ENCODE data around the gene SPSB3.

The SPSB3 gene

DNA sequence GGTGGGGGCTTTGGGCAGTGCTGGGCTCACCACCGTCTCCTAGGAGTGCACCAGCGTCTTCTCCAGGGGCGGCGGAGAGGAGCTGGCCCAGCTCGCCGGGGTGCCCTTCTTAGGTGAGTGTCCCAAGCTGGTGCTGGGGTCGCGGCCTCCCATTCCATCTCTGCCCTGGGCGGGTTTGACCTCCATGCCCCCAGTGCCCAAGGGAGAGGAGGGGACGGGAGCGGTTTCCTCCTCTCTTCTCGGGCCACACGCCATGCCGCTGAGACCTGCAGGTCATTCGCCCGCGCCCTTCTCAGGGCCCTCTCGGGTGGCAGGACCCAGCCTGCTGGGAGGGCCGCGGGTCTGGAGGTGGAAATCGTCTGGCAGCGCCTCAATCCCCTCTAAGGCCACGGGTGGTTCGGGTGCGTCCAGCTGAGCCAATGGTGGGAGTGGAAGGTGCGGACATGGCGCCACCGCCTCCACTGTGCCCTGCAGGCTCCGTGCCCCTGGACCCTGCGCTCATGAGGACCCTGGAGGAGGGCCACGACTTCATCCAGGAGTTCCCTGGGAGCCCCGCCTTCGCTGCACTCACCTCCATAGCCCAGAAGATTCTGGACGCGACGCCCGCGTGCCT is 5.8 kb upstream of the SPSB3 start:
- DNase-seq, result no peak

DNA sequence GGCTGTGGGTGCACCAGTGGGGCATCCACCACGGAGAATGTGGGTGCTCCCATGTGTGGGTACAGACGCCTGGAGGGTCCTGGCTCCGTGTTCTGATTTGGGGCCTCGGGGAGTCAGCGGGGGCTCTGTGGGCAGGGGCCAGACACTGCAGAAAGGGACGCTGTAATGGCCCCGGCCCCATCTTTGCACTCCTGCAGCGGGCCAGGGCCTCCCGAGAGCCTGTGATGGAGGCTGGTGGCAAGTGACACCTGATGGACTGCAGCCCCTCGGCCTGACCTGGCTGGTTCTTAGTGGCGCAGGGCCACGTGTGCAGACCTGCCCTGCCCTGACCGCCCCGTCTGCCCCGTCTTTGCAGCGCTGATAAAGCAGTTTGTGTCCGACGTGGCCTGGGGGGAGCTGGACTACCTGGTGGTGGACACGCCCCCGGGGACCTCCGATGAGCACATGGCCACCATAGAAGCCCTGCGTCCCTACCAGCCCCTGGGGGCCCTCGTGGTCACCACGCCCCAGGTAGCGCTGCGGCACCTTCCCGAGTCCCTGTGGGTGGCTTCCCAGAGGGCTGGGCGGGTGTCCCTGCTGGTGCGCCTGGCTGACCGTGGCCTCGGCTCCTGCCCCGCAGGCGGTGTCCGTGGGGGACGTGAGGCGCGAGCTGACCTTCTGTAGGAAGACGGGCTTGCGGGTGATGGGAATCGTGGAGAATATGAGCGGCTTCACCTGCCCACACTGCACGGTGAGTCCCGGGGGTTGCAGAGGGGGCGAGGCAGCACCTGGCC is 5.1 kb upstream of the SPSB3 start:
- DNase-seq, result no peak

DNA sequence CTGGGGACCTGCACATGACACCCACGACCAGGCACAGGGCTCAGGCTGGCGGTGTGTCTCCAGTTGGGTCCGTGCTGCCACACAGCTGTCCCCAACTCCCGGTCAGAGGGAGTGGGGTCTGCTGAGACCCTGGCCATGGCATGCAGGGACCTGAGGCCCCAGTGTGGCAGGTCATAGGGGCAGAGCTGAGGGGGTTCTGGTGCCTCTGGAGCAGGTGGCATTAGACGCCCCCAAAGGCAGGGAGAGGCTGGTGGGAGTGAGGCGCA is 4.6 kb upstream of the SPSB3 start:
- DNase-seq, result no peak

DNA sequence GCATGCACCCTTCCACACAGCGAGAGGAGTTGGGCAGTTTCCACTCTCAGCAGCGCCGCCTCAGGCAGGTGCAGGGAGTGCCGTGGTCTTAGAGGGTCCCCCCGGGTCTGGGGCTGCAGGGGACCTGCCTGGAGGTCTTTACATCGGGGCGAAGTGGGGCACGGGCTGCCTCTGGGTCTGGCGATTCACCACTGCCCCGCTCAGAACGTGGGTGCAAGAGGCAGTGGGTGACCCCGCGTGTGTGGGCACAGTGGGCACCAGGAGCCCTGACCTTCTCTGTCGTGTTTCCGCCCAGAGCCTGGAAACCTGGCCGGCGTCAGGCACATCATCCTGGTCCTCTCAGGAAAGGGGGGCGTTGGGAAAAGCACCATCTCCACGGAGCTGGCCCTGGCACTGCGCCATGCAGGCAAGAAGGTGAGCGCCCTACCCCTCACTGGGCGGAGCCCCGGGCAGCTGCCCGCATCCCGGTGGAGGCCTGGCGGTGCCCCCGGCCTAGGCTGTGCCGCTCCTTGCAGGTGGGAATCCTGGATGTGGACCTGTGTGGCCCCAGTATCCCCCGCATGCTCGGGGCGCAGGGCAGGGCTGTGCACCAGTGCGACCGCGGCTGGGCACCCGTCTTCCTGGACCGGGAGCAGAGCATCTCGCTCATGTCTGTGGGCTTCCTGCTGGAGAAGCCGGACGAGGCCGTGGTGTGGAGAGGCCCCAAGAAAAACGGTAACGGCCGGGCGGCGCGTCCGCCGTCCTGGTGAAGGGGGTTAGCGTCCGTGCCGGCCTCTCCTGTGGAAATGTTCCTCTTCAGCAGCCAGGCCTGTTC is 4.1 kb upstream of the SPSB3 start:
- no peak for DNase-seq

DNA sequence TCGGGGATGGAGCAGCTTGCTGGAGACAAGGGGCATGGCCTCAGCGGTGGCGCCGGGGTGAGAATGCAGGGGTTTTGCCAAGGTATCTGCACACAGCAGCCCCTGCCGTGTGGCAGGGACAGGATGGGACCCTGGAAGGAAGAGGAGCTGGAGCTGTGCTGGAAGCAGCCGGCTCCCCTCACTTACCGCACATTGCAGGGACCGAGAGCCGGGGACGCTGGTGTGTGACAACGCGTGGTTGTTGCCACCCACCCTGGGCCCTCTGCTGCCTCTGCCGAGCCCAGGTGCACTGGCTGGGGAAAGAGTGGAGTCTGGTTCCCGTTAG is 3.4 kb upstream of the SPSB3 start:
- DNase-seq, result no peak

DNA sequence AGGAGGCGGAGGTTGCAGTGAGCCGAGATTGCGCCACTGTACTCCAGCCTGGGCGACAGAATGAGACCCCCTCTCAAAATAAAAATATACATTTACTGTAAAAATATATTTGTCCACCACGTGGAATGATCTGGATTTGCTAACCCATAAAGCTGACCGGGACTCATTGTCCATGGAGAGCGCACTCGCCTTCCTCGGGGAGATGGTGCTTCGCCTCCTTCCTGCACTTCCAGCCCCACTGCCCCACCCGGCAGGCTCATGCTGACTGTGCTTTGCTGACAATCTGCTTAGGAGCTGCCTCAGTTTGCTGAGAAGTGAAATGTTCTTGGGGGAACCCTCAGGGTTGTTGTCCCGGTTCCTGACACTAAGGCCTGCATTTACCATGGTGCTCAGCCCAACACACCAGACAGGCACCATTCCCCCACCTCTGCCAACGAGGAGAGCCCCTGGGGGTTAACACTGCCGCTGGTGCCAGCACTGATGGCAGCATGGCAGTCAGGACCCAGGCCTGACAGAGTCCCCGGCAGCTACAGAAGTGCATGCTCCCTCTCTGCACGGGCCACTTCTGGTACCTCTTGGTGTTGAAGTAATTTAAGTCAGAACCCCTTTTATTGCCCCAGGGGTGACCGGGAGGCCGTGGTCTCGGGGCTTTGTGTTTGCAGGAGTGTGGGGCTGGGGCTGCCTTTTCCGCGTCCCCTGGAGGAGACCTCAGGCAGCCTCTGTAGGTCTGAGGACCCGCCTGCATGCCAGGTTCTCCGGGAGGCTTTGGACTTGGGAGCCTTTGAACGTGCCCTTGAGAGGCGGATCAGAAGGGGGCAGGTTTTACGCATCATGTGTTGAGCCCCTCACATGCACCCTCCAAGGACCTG is 2.8 kb upstream of the SPSB3 start:
- DNase-seq, result no peak

DNA sequence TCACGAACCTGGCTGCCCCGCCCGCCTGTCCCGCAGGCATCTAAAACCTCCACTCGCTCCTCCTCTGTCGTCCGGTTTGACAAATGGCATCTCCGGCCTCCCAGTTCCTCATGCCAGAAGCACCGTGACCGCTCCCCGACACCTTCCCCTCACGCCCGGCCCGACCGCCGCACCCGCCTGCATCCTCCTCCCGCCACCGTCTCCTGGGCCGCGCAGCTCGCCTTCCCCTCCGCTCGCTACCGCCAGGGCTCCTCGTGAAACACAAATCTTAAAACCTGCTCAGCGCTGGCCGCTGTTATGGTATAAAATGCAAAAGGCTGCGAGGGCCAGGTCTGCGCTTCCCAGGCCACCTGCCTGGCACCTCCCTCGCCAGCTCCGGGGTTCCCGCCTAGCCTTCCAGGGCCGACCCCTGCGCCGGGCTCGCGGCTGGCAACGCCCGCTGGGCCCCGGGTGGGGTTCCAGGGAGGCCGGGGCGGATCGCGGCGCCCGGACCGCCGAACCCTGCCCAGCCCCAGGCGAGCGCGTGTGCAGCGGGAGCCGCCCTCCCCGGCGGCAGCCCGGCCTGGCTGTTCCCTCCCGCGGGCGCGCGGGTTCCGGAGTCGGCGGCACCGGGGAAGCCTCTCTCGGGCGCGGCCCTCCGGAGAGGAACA is 488 bp downstream of the SPSB3 start:
- no peak for DNase-seq

DNA sequence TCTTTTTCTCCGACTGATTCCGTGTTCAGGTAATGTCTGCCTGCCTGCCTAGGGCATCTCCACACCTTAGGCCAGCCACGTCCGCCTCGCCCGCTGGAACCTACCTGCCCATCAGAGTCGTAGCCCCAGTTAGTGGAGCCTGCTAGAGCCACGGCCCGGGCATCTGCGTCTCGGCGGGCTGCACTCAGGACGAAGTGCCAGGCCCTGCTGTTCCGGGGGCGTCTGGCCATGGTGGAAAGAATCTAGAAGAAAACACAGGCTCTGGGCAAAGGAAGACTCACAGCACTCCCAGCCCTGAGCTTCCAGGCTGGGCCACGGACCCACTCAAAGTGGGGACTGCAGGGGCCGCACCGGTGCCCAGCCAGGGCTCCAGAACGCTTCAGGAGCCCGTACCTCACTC is 1.1 kb downstream of the SPSB3 start:
- no peak for DNase-seq

DNA sequence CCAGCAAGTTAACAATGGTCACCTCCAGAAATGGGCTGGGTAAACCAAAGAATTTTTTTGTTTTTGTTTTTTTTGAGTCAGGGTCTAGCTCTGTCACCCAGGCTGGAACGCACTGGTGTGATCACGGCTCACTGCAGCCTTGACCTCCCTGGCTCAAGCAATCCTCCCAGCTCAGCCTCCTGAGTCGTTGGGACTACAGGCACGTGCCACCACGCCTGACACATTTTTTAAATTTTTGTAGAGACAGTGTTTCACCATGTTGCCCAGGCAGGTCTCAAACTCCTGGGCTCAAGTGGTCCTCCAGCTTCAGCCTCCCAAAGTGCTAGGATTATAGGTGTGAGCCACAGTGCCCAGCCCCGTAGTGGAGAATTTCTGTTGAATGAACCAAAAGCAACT is 1.7 kb downstream of the SPSB3 start:
- DNase-seq, result no peak

DNA sequence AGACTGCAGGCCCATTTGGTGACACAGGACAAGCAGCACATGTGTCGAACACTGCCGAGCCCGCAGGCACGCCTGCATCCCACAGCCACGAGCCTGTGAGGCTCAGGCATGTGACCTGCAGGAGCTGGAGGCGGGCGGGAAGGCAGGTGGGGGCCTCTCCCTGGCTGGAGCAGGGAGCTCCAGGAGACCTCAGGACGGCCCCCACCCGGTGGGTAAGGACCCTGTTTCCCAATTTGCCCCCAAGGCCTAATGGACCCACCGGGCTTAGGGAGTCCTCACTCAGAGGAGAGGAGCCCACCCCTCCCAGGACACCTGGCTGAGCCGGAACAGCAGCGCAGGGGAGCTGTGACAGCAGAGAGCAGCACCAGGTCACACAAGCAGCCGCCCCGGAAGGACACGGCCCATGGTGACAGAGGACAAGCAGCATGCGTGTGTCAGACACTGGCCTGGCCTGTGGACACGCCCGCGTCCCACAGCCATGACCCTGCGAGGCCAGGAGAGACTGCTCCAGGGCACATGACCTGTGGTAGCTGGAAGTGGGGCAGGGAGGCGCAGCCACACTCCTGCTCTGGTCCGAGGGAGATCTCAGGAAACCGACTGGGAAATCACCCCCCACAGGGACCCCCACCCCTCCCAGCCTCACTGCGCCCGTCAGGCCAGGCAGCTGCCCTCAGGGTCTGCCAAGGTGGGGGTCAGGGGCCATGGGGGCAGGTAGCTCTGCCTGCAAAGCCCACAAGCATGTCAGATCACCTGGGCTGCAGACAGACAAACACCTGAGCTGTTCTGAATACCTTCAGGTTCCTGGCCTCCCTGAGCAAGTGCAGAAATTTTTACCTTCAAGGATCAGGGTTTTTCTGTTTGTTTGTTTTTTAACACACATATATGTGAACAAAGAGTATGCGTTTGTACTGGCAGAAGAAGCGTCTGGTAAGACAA is 2.4 kb downstream of the SPSB3 start:
- no peak for DNase-seq

DNA sequence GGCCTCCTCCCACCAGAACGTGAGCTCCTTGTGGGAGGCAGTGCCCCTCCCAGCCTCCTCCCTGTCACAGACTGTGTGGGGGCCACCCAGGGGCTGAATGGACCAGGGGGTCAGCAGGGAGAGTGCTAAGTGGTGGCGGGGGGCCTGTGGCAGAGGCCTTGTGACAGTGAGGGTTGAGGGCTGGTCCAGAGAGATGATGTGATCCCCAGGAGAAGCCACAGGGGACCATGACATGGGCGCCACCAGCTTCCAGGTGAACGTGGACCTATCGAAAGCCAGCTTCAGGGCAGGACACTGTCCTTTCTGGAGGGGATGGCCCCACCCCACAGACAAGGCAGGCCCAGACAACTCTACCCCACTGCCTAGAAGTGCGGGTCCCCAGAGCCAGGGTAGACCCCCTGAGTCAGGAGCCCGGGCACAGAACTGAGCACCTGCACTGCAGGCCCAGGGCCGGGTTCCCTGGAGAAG is 3.1 kb downstream of the SPSB3 start:
- DNase-seq, result no peak

DNA sequence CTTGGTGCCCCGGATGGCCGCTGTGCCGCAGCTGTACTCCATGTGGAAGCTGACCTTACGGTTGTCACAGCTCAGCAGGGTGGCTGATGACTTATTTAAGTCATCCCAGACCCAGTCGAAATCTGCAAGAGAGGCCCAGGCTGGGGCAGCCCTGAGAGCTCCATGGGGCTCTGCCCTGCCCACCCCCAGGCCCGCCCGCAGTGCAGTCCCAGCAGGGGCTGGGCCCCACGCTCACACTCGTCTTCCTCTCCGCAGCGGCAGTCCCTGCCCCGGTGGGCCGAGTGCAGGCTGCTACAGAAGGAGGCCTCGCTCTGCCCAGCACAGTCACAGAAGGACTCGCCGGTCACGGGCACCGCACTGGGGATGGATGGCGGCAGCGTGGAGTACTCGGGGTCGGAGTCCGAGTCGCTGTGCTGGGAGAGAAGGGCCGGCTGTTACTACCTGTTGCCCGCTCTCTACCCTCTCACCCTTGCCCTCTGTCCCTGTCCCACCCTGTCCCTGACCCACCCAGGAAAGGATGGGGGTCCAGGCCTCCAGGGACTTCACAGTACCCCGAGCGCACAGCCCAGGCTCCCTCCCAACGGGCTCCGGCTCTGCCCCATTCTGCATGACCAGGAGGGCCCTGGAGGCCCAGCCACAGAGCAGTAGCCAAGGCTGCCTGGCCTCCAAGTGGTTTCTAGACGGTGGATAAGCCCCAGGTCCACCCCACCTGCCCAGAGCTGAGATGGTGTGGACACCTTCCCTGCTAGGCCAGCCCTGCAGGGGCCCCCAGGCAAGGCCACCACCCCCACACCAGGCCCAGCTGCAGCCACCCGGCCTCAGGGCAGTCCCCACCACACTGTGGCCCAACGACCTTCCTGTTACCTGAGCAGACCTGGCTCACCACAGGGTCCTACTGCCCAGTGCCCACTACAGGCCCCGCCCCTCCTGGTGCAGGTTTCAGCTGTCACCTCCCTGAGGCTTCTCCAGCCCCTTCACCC is 3.9 kb downstream of the SPSB3 start:
- no peak for DNase-seq

DNA sequence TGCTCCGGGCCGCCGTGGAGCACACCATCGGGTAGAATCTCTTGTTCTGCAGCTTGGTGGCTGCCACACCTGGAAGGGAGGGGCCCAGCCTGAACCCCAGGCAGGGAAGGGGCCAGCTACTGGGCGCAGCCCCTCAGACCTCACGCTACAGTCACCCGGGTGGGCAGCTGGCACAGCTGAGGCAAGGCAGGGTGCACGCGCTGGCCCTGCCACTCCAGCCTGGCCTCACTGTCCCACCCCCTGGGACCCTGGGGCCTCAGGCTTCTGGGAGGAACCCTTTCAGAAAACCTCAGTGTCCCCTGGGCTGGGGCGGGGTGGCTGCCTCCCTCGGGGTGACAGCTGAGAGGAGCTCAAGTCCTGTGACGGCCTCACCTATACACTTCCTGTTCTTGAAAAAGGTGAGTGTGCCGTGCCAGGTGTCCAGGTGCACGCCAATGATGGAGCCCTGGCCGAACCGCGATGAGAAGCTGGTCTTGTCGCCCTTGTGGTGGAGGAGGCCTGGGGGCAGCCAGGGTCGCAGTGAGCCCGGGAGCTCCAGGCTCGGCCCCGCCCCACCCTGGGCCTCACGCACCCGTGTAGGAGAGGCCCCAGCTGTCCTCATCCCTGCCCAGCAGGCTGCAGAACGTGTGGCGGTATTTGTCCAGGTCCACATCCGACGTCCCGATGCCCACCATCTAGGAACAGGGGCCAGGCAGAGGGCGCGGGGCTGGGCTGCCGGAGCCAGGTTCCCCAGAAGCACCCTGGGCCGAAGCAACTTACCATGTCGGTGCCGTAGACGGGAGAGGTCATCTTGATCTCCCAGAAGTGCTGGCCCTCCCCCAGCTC is 4.8 kb downstream of the SPSB3 start:
- DNase-seq, result no peak

DNA sequence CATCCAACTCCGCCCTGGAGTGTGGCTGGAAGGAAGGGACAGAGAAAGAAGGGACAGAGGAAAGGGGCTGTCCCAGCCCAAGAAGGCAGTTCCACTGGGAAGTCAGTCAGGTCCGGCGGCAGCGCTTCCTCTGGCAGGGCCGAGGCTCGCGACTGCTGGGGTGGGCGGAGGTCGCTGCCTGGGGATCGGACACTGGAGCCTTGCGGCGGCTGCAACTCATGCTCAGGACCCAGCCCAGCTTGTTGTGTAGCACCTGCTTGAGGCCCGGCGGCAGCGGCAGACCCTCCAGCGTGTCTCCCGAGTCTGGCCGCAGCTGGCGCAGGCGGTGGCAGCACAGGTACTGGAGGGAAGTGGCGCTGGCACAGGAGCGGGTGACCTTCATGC is 5.4 kb downstream of the SPSB3 start:
- DNase-seq, result no peak

DNA sequence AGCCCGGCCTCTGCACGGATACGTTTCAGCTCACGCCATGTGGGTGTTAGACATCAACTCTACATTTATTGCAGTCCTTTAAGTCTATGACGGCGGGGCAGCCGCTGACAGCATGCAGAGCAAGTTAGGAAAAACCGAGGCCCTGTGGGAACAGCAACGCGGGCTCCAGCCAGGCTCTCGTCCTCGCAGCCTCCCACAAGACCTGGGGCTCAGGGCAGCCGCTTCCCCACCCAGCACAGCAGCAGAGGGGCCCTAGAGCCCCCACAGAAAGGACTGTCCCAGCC is 5.8 kb downstream of the SPSB3 start:
- DNase-seq, result no peak

DNA sequence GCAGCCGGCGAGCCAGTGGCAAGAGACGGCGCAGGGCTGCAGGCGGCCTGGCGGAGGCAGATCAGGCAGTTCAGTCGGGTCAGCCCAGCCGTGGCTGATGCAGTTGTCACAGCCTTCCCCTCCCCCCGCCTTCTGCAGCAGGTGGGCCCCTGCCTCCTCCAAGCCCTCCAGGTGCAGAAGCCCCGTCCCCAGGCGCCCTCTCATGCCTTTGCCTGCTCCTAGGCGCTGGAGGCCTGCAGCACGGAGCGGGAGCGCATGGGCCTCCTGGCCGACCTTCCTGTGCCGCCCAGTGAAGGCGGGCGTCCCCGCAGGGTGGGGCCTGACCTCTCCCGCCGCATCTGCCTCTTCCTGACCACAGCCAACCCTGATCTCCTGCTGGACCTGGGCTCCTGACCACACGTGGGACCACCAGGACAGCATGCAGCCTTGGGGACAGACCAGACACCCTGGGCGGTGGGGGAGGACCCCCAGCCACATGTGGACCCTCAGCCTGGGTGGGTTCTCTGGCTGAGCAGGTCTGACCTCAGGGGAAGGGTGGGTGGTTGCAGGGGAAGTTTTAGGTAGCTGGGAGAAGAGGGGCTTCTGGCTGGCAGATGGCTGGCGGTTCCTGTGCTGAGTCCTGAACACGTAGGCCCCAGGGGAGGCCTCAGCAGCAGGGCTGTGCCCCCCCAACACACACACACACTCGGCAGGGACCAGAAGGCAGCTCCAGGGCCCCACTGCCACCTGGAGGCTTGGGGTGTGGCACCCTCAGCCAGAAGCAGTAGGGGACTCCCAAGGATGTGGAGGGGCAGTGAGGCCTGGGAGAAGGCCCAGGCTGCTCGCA is 6.3 kb downstream of the SPSB3 start:
- DNase-seq, result no peak

DNA sequence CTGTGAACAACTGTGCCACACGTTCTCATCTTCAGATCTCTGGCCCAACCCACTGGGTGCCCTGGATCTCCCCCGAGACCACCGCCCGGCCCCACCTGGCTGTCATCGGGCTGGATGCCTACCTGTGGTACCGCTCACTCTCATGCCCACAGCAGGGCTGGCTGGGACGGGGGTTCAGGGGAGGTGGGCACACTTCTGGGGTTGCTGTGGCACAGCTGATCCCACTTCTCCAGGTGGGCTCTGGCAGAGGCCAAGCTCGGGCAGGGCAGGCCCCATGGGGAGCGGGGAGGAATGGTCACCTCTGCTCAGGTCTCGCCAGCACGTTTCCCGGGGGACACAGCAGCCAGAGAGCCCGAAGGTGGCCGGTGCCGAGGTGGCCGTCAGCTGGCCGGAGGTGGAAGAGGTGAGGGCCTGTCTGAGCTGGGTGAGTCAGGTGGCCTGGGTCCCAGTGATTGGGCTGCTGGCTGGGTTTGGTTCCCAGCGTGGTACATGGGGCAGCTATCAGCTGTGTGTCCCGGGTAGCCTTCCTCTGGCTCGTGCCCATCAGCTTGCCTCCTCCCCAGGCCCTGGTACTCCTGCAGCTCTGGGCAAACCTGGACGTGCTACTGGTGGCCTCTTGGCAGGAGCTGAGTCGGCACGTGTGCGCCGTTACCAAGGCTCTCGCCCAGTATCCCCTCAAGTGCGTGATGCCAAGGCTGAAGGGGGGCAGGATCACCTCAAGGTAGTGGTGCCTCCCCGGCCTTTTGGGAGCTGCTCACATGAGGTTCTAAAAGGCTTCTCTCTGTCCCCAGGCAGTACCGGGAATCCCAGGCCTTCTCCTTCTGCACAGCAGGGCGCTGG is 7.1 kb downstream of the SPSB3 start:
- DNase-seq, result no peak

DNA sequence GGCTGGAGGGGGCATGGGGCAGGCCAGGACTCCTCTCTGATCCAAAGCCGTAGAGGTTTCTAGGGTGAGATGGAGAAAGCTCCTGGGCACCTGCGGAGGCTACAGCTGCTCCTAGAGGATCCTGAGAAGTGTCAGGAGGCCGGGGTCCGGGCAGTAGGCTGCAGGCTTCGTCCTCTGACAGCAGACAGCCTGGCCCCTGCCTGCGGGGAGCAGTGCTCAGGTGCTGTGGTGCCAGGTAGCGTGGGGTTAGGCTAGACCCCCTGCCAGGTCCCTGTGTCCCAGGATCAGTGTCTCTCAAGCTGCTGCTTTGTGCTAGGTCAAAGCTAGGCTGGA is 8.0 kb downstream of the SPSB3 start:
- no peak for DNase-seq
